Endometrial microvascular endothelial cells (primary cell): ENCODE results near the gene STAMBP. TPM values are rescaled to one million over a fixed set of nuclear protein-coding genes. Genes with fewer than 3 reads are reported as not detected.

ENCODE experiments used
- in situ Hi-C: cut with HindIII; loops from 2 replicates; pipeline ENCODE4 v1.10.0; 2017; ENCODE audit warnings: low sequenced_read_pairs, low pct_unique_long_range_greater_than_20kb; ENCODE audit errors: inconsistent ontology term
- total RNA-seq: library from RNA; depleted of rRNA; stranded (reverse); fragments of >200 nt; gene quantifications from one replicate; pipeline ENCODE4 v1.2.3, GENCODE V29; 2015; ENCODE audit errors: inconsistent ontology term

The STAMBP gene
- total RNA-seq, 1 donor from 2014 or later: 13.9 TPM

GRCh38 chr2:73918856-73919255, 90.1 kb downstream of the STAMBP start:
- in situ Hi-C loops: no loop called here

GRCh38 chr2:73919596-73920228, 91.0 kb downstream of the STAMBP start:
- in situ Hi-C loops: no loop called here

GRCh38 chr2:73920577-73921545, 92.1 kb downstream of the STAMBP start:
- in situ Hi-C loops: no loop called here

GRCh38 chr2:73921581-73921980, 92.8 kb downstream of the STAMBP start:
- in situ Hi-C loops: no loop called here

GRCh38 chr2:73922681-73923080, 93.9 kb downstream of the STAMBP start:
- in situ Hi-C loops: no loop called here

Other genes starting within 250 kb of the STAMBP start
- not detected for gene NAT8, start 186.5 kb upstream of the STAMBP start, total RNA-seq
- 79.0 TPM for gene TPRKB, start 91.6 kb upstream of the STAMBP start, total RNA-seq
- 30.2 TPM for gene DUSP11, start 48.9 kb upstream of the STAMBP start, total RNA-seq
- not detected for gene C2orf78, start 44.8 kb upstream of the STAMBP start, total RNA-seq
- gene ACTG2, start 64.0 kb downstream of the STAMBP start, total RNA-seq: 2.7 TPM
- 48.4 TPM for gene DGUOK, start 97.9 kb downstream of the STAMBP start, total RNA-seq
- gene TET3, start 155.9 kb downstream of the STAMBP start, total RNA-seq: 3.3 TPM